Measurements from ENCODE around the gene MIDN. TPM values are rescaled to one million over a fixed set of nuclear protein-coding genes. Genes with fewer than 3 reads are reported as not detected.

Gene MIDN
- total and polyA plus RNA-seq, 8 donors: 34.3 to 115 (median 58.9) TPM

DNA sequence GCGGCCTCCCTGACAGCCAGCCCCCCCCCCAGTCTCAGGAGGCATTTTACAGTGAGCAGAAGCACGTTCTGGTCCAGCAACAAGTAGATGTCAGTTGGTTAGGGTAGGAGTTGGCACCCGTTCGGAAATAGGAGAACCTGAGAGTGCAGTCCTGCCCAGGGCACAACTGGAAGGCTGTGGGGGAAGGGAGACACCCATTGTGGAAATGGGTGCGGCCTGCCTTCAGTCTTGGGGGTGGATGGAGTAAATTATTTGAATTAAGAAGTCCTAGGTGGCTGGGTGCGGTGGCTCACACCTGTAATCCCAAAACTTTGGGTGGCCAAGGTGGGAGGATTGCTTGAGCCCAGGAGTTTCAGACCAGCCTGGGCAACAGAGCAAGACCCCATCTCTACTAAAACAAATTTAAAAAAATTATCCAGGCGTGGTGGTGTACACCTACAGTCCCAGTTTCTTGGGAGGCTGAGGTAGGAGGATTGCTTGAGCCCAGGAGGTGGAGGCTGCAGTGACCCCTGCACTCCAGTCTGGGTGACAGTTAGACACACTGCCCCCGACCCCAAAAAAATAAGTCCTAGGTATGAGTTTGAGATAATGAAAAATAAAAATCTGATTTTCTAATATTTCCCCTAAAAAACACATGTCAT is 21.9 kb downstream of the MIDN start:
- no peak for DNase-seq
- H3K27ac ChIP-seq: peak overlapping the region; percentile 99

DNA sequence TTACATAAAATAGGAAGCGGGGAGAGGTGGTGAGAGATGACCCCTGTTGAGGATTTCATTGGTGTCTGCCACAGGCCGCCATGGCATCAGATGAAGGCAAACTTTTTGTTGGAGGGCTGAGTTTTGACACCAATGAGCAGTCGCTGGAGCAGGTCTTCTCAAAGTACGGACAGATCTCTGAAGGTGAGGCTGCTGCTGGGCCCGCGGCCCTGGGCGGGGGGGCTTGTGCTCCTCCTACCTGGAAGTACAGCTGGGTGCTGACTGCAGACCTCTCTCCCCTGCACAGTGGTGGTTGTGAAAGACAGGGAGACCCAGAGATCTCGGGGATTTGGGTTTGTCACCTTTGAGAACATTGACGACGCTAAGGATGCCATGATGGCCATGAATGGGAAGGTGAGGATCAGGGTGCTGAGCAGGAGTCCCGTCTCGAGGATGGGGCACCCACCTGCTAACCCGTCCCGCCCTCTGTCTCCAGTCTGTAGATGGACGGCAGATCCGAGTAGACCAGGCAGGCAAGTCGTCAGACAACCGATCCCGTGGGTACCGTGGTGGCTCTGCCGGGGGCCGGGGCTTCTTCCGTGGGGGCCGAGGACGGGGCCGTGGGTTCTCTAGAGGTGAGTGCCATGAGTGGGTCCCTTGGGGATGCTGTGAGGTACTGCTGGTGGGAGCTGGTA is 22.6 kb downstream of the MIDN start:
- intact Hi-C loops (cut with DNase I): no loop called here
- peaks cover 62 to 86% of the 10 kb centered on the region in 2 donors for H3K4me1 ChIP-seq
- TF ChIP-seq, protein P1, sequence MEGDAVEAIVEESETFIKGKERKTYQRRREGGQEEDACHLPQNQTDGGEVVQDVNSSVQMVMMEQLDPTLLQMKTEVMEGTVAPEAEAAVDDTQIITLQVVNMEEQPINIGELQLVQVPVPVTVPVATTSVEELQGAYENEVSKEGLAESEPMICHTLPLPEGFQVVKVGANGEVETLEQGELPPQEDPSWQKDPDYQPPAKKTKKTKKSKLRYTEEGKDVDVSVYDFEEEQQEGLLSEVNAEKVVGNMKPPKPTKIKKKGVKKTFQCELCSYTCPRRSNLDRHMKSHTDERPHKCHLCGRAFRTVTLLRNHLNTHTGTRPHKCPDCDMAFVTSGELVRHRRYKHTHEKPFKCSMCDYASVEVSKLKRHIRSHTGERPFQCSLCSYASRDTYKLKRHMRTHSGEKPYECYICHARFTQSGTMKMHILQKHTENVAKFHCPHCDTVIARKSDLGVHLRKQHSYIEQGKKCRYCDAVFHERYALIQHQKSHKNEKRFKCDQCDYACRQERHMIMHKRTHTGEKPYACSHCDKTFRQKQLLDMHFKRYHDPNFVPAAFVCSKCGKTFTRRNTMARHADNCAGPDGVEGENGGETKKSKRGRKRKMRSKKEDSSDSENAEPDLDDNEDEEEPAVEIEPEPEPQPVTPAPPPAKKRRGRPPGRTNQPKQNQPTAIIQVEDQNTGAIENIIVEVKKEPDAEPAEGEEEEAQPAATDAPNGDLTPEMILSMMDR (IDR thresholded peaks at IDR 0.05): no peak

More for the DNA sequence above, 21.9 kb downstream of the MIDN start:
- Histone ChIP-seq H3K9me3 (no peaks in the 10 kb centered on the region), H3K4me3 (peak overlapping the region; percentile 51 to 84), H3K27me3 (no peaks in the 10 kb centered on the region), H3K4me1 (peaks cover 68 to 92% of the 10 kb centered on the region in 2 donors), H3K36me3 (peaks cover 4 to 47% of the 10 kb centered on the region in 2 donors)
- no peak for ATAC-seq
- TF ChIP-seq, protein P1 (IDR thresholded peaks at IDR 0.05): no peak
- intact Hi-C loops (cut with DNase I): no loop called here

DNA sequence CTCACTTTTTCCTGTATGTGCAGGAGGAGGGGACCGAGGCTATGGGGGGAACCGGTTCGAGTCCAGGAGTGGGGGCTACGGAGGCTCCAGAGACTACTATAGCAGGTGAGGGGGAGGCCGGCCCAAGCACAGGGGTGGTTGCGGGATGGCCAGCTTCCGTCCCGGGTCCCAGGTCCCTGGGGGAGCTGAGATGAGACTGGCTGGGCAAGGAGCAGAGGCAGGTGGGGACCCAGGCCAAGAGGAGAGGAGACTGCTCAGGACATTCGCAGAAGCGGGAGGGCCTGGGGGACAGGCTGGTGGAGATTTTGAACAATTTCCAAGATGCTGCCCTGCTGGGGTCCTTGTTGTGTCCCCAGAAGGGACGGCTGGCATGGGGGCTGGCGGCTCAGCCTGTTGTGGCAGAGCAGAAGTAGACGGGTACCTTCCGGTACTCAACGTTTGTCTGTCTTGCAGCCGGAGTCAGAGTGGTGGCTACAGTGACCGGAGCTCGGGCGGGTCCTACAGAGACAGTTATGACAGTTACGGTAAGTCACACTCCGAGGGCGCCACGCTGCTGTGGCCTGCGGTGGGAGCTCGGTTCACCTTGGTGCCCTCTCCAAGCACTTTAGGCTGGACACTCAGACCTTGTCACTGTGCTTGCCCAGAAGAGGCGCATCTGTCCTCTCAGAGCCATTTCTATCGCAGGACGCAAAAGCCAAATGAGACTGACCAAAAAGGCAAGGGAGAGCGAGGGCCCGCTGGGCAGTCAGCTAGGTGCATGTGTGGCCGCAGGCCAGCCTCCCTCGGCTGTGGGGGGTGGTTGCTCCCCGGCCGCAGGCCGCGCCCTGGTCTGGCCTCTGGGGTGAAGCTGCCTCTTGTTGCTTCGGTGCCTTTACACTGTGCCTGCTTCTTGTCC is 23.4 kb downstream of the MIDN start:
- Histone ChIP-seq H3K4me3 (peak overlapping the region in 1 of 2 donors; percentile 84), H3K4me1 (peaks cover 56 to 86% of the 10 kb centered on the region in 2 donors), H3K36me3 (peaks cover 4 to 47% of the 10 kb centered on the region in 2 donors), H3K27ac (peak overlapping the region in 1 of 2 donors; percentile 99), H3K27me3 (no peaks in the 10 kb centered on the region), H3K9me3 (no peaks in the 10 kb centered on the region)
- no peak for DNase-seq
- ATAC-seq: no peak
- TF ChIP-seq, protein P1 (IDR thresholded peaks at IDR 0.05): no peak
- intact Hi-C loops (cut with DNase I): no loop called here

More for the DNA sequence above, 22.6 kb downstream of the MIDN start:
- peak overlapping the region in 1 of 2 donors; percentile 84 for H3K4me3 ChIP-seq
- no peak for DNase-seq
- H3K27me3 ChIP-seq: no peaks in the 10 kb centered on the region
- peak overlapping the region; percentile 99 for H3K27ac ChIP-seq
- H3K9me3 ChIP-seq: no peaks in the 10 kb centered on the region
- no peak for ATAC-seq
- peaks cover 4 to 47% of the 10 kb centered on the region in 2 donors for H3K36me3 ChIP-seq

DNA sequence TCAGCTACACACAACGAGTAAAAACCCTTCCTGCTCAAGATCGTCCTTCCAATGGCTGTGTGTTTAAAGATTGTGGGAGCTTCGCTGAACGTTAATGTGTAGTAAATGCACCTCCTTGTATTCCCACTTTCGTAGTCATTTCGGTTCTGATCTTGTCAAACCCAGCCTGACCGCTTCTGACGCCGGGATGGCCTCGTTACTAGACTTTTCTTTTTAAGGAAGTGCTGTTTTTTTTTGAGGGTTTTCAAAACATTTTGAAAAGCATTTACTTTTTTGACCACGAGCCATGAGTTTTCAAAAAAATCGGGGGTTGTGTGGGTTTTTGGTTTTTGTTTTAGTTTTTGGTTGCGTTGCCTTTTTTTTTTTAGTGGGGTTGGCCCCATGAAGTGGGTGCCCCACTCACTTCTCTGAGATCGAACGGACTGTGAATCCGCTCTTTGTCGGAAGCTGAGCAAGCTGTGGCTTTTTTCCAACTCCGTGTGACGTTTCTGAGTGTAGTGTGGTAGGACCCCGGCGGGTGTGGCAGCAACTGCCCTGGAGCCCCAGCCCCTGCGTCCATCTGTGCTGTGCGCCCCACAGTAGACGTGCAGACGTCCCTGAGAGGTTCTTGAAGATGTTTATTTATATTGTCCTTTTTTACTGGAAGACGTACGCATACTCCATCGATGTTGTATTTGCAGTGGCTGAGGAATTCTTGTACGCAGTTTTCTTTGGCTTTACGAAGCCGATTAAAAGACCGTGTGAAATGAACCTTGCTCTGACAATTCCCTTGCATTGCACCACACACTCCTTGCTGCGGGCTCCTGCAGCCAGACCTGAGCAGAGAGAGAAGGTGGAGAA is 24.3 kb downstream of the MIDN start:
- peak overlapping the region in 1 of 2 donors; percentile 99 for H3K27ac ChIP-seq
- TF ChIP-seq, protein P1 (IDR thresholded peaks at IDR 0.05): no peak
- intact Hi-C loops (cut with DNase I): no loop called here
- H3K27me3 ChIP-seq: no peaks in the 10 kb centered on the region
- H3K4me1 ChIP-seq: peaks cover 49 to 82% of the 10 kb centered on the region in 2 donors
- peak overlapping the region in 1 of 2 donors; percentile 84 for H3K4me3 ChIP-seq
- H3K9me3 ChIP-seq: no peaks in the 10 kb centered on the region
- ATAC-seq (no peak), DNase-seq (no peak)
- H3K36me3 ChIP-seq: peaks cover 4 to 55% of the 10 kb centered on the region in 2 donors
